Inflammatory macrophage (primary cell): ENCODE measurements around the gene STIM2.
A peak's percentile ranks its signal among the peaks of the same experiment; 100 is the strongest.
"Not testable (repeated sequence)": the region's sequence is repeated elsewhere in the genome, so short reads cannot be mapped to it uniquely, and the experiment has no call there.

Experiments
- DNase-seq, 2 donors: peaks; one replicate each; pipeline ENCODE4 v3.0.0-alpha.2; 2020 to 2022
- total RNA-seq, 18 experiments: gene quantifications; one replicate each; lab custom pipeline; 2026; ENCODE audit warnings: mixed read lengths in 6 of 18, inconsistent platforms in 2 of 18; lab: John Stamatoyannopoulos, UW

Gene STIM2
- 7.5 to 45.2 (median 25.6) reads per million in 18 experiments for total RNA-seq

DNA sequence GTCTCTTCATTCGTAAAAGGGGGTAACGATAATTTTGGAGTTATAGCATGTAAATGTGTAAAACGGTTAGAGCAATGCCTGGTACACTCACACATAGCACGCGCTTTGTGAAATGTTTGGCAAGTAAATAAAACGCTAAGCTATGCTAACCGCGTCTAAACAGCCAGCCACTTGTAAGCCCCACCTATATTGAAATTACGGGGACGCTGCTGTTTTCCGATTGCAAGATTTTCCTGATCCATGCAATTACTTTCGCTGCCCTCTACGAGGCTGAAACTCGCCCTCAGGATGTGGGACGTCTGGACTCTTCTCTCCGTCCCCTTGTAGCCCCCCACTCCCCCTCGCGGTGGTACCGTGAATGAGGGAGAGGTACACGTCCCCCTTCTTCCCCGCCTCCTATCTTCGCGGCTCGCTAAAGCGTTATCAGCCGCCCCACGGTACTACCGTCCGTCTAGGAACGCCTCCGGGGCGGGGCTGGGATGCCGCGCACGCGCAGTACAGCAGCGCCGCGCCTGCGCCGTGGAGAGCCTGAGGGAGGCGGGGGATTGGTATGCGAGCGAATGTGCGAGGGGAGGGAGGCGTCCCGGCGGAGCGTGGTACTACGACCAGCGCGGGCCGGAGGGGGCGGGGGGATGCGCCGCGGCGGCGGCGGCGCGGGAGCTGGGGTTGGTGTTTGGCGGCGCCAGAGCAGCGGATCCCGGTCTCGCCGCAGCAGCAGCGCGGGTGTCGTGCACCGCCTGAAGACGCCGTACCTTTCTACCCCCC, at the start of gene STIM2:
TSS of gene STIM2 (plus strand) at position 685 of the 765 bp plus-strand sequence.
- DNase-seq = peak; percentile 98

DNA sequence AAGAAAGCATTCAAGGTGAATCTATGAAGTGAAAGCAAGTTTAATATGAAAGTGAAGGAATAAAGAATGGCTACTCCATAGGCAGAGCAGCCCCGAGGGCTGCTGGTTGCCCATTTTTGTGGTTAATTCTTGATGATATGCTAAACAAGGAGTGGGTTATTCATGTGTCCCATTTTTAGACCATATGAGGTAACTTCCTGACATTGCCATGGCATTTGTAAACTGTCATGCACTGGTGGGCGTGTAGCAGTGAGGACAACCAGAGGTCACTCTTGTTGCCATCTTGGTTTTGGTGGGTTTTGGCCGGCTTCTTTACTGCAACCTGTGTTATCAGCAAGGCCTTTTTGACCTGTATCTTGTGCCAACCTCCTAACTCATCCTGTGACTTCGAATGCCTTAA, 49.1 kb upstream of the STIM2 start:
- peak; percentile 69 to 71 for DNase-seq

DNA sequence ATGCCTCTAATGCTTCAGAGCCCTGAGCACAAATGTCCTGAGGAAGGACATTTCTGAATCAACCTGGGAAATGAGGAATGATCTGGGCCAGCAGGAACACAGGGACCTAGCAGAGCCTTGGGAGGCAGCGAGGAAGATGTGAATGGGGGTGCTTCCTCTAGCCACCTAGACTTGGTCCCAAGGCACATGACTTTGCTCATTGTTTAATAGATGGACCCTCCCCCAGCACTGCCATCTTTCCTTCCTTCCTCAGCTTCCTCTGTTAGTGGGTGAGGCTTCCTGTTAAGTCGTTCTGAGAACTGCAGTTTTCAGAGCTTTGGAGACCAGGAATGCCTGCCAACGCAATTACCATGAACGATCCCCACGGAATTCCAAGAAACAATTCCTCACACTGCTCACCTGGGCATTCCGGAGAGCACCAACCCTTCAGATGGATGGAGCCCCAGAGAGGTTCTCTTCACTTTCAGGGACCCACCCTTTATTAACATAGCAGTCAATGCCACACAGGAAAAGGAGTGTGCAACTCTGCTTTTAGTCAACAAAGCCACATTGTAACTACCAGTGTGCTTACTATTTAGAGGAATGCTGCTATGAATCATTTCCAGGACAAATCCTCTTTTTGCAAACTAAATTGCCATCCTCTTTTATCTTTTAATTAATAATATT, 48.5 kb upstream of the STIM2 start:
- DNase-seq = peak in 1 of 2 donors; percentile 28

DNA sequence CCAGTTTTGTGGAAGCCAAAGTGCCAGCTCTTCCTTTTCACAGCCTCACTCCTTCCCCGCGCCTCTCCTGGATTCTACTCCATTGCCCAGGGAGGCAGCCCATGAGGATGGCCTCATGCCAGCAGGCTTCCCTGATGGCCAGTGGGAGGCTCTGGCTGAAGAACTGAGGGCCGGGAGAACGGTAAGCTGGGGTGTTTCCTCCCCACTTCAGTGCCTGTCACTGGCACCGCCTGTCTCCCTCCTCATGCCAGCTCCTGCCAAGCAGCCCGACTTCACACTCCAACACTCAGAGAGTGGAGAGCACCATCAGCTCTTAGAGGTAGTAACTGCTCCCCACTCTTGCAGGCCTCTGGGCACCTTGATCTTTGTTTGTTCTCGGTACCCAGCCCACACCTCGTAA, 46.9 kb upstream of the STIM2 start:
- no peak for DNase-seq

DNA sequence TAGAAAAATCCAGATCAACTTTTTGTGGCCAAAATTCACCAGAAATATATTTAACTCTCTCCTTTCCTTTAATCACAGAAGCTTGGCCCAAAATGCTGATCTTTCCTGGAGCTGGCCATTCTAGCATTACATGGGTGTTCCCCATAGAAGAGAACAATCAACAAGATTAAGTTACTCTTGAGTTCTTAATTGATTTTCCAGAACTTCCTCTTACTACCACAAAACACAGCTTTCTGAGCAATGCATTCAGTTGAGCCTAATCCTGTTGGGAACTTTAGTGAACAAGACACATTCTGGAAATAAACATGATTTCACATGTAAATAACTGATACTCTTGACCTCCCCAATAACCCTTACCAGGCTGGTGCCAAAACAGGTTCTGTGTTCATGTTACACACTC, 45.4 kb upstream of the STIM2 start:
- no peak for DNase-seq

DNA sequence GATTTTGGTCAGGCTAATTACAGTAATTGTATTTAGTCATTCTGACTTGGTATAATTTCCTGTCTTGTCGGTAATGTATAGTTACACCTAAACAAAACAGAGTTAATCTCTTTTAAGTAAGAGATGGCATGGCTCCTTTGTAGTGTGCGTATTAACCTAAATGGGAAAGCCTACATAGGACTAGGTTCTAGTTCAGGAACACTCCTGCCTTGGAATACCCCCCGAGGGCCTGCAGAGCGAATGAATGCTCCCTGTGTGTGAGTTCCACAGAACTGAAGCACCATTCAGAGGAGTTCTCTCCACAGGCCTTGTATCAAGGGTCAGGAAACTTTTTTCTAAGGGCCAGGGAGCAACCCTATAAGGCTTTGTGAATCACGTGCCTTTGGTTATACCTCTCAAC, 44.9 kb upstream of the STIM2 start:
- DNase-seq = no peak

DNA sequence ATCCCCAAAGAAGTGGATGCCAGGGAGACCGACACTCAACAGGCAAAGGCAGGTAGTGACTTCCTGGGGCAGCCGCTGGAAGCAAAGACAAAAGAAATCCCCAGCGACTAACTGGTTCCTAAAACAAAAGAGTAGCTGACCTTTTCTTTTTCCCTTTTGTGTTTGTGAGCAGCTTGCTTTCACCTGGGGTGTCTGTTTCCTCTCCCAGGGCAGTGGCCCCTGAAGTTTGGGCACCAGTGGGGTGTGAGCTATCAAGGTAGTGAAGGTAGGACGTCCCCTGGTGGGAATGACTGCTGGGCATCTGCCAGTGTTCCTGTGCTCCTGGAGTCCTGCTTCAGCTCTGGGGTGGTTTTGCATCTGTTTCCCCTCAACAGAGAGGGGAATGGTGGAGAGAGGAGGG, 41.6 kb upstream of the STIM2 start:
- DNase-seq = no peak

DNA sequence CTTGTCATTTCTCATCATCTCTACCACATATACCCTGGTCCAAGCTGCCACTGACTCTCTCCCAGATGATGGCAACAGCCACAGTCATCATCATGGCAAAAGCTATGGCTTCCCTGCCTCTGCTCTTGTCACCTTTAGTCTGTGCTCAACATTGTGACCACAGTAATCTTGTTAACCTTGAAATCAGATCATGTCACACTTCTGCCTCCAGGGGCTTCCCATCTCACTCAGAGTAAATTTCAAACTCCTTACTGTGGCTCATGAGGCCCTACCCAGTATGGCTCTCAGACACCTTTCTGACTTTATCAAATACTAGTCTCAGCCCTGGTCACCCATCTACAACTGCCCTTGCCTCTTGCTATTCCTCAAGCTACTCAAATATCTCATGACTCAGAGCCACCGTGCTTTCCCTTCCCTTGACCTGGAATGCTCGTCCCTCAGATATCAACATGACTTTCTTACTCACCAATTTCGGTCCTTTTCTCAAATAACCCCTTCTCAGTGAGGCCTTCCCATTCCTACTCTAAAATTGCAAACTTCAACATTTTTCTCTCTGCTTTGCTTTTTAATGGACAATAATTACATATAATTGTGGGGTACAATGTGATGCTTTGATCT, 41.1 kb upstream of the STIM2 start:
- no peak for DNase-seq

DNA sequence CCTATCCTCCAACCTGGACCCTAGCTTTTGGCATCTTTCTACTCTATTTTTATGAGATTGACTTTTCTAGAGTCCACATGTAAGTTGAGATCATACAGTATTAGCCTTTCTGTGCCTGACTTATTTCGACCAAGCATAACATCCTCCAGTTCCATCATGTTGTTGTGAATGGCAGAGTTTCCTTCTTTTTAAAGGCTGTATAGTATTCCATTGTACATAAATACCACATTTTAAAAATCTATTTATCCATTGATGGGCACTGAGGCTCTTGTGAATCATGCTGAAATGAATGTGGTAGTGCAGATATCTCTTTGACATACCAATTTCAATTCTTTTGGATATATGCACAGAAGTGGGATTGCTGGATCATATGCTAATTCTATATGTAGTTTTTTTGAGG, 40.3 kb upstream of the STIM2 start:
- DNase-seq = no peak

DNA sequence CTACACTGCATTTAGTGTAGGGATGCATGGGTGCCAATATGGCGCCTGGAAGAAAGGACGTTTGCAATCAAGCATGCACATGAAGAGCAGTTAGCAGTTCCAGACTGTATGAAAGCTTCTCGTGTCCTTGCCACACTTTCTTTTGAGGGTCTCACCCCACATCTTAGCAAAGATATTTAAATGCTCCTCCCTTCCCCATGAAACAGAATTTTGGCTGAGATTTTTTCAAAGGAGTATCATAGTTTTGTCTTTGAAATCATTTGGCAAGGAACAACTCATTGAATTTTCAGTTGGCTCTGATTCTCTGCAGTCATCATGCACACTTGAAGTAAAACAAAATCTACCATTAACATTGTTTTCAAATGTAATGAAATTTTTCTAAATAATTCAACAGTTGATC, 39.6 kb upstream of the STIM2 start:
- DNase-seq = no peak

DNA sequence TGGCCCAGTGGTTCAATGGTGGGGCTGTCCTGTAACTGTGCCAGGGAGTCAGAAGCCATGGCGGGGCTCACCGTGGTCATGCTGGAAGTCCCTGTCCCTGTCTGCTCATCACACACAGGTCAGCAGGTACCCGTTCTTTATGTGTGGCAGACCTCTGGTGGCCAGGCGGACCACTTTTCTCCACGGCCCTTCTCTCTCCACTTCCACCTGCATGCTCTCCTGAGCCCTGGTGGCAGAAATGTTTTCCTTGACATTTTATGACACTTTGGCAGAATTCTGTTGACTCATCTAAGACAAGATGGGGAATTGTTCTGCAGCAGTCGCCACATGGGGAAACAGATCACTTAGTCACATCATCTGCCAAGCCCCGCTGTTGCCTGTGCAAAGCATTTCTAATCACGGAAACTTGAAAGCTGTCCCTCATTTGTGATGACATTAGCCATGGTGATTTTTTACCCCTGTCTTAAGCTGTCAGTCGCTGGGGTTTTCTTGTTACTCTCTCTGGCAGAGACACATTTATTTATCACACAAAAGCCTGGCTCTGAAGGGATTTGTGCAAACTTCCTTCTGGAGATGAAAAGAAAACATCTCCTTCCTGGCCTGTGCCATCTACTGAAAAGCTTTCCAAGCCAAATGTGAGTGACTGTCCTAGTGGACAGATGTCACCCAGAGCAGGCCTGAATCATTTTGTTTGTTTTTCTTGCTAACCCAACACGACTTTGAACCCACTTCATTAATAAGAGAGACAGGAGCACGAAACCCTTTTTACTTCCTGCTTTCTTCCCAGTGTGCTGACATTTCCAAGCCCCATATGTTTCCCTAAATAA, 38.8 kb upstream of the STIM2 start:
- DNase-seq = peak; percentile 40 to 48

DNA sequence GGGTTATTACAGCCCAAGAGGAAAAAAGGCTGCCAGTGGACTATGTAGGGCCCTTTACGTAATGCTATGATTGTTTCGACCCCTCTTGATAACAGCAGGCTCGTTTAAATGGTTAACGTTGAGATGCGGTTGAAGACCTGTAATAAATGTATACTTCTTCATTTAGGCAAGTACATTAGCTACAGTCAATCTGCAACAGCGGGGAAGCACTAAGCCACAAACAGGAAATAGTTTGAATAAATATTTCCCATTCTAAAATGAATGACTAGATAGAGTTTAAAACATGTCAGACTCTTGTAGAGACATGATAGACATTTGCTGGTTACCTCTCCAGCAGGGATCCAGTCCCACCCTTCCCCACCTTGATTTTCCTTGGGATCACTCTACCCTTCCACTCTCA, 38.1 kb upstream of the STIM2 start:
- DNase-seq = peak; percentile 46 to 67

DNA sequence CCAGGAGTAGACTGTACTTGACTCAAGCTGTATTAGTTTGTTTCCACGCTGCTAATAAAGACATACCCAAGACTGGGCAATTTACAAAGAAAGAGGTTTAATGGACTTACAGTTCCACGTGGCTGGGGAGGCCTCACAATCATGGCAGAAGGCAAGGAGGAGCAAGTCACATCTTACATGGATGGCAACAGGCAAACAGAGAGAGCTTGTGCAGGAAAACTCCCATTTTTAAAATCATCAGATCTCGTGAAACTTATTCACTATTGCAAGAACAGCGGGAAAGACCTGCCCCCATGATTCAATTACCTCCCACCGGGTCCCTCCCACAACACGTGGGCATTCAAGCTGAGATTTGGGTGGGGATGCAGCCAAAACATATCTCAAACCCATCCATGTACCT, 37.7 kb upstream of the STIM2 start:
- not testable (repeated sequence) for DNase-seq

DNA sequence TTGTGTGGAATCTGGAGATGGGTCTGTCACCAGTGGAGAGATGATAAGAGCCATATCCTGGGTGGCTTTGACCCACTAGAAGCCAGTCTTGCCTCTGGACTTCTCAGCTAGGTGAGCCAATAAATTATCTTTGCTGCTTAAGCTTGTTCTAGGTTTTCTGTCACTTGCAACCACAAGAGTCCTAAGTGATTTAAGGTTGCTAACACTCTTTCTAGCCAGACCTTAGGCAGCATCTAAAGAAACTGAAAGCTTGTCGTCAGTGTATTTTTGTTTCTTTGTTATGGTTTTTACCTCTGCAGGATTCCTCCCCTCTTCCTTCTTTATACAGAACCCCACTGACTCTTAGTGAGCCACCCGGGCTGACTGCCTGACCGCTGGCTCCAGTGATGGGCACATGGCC, 37.1 kb upstream of the STIM2 start:
- DNase-seq = no peak

DNA sequence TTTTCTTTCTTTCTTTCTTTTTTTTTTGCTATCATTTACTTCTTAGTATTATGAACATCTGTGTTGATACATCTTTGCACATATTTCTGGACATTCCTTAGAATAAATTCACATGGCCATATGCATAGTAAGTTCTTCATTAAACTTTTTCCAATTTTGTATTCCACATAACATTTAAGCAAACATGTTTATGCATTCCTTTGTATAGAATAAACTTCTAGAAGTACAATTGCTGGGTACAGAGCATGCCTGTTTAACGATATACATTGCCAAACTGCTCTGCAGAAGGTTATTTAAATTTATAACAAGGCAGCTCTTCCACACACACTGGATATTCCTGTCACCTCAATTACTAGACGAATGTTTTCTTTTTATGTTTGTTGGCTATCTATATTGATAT, 36.0 kb upstream of the STIM2 start:
- DNase-seq = no peak

DNA sequence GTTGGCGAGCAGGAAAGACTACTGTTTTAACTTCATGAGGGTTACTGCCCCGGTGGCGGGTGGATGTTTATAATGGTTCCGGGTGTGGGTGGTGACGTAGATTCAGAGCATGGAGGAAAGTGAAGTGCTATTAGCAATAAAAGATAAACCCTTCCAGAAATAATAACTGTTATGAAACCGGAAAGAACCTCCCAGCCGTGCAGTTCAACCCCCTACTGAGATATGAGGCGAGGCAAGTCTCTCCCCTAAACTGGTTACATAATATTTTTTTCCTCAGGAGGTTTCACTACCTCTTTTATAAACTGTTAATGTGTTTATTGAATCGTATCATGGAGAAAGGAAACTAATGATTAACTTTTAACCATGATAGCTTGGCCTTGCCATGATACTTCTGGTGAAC, 33.9 kb upstream of the STIM2 start:
- peak; percentile 68 to 94 for DNase-seq

DNA sequence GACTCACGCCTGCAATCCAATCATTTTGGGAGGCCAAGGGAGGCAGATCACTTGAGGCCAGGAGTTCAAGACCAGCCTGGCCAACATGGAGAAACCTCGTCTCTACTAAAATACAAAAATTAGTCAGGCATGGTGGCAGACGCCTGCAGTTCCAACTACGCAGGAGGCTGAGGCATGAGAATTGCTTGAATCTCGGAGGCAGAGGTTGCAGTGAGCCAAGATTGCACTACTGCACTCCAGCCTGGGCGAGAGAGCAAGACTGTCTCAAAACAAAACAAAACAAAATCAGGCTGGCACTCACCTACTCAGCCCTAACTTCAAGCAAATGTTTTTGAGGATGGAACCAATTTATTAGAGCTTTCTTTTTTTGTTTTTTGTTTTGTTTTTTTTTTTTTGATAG, 33.3 kb upstream of the STIM2 start:
- DNase-seq = not testable (repeated sequence)

DNA sequence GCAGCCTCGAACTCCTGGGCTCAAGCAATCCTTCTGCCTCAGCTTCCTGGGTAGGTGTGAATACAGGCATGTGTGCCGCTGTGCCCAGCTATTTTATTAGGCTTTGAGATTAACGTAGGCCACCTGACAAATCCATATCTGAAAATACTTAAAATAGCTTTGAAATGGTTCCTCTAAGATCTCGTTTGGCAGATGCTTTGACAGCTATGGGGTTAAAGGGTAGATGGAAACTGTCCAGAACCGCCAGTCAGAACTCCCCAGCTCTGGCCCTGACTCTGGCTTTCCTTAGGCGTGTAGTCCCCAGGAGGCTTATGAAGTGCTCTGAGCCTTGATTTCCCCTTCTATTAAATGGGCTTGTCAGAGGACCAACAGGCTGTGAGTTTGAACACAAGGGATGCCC, 32.8 kb upstream of the STIM2 start:
- no peak for DNase-seq

DNA sequence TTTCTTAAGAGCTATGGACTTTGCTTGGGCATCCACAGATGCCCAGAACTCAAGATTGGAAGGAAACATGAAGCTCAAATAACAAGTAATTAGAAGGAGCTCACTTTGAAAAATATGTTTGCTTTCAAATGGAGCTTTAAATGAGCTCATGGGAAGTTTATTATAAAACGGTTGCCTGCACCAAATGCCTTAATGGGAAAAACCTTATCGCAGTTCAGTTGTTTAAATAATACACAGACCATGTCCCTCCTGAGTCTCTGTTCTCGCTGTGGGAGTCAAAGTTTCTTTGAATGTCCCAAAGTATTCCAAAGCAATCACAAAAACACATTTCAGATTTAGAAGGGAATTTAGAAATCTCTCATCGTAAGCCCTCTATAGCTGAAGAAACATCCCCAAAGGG, 31.6 kb upstream of the STIM2 start:
- no peak for DNase-seq

DNA sequence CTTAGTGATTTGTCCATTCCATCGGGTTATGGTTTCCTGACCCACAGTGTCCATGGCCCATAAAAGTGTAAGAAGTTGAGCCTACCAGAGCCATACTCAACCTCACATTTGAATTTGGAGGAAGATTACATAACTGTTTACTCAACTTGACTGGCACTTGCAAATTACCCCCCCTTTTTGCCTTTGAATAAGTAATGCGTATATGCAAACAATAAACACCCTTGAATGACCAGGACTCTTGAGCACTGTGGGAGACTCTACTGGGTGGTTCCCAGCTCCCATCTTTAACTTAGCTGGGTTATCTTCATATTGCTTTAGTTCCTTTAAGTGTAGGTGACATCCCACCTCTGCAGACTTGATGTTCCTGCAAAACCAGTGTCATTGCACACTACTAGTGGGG, 30.6 kb upstream of the STIM2 start:
- DNase-seq = no peak

DNA sequence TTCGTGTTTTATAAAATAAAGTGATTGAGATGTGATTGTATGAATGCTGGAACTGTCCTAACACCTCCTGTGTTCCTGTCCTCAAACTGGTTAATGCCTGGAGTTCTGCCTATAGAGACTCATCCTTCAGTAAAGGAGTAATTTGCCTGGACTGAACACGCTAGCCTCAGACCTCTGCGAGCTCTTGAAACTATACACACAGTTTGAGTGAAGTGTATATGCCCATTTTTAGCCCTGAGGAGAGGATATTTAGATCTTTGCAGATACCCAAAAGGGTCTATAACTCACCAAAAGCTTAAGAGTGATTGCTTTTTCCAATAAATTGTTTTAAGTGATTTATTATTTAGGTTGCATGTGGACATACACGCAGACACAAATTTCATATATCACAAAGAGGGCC, 29.9 kb upstream of the STIM2 start:
- no peak for DNase-seq

DNA sequence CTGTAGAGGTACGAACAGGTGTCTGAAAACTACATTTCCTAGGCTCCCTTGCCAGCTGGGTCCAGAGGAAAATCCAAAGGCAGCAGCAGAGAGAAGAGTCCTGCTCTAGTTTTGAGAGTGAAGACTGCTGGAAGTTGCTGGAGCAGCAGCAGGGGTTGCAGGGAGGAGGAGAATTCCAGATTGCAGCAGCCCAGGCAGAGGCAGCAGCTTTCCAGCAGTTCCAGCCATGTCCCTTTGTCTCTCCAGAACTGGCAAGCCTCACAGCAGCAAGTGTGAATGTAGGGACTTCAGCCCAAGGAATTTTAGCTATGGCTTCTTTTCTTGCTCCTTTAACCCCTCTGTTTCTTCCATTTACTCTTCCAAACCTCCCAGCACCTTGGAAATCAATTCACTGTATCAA, 24.1 kb upstream of the STIM2 start:
- DNase-seq = no peak
